ENCODE measurements around the gene PPIF.

DNA sequence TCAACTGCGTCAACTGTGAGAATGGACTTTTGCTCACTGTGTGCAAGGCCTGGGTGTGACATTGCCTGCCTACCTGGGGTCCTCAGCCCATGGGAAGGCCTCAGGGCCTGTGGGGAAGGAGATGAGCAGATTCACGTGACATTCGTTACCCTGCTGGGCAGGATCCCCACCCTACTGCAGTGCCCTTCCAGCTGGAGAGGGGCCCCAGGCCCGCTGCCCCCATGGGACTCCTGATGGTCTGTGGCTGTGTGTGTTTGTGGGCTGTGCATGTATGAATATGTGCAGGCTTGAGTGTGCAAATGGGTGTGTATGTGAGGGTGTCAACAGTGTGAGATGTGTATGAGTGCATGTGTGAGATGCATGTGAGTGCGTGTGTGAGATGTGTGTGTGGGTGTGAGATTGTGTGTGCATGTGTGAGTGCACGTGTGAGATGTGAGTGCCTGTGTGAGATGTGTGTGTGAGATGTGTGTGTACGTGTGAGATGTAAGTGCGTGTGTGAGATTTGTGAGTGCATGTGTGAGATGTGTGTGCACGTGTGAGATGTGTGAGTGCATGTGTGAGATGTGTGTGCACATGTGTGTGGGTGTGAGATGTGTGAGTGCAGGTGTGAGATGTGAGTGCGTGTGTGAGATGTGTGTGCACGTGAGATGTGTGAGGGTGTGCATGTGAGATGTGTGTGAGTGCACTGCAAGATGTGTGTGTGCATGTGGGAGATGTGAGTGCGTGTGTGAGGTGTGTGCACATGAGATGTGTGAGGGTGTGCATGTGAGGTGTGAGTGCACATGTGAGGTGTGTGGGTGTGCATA, 29.7 kb downstream of the PPIF start:
- TF ChIP-seq, protein P1, sequence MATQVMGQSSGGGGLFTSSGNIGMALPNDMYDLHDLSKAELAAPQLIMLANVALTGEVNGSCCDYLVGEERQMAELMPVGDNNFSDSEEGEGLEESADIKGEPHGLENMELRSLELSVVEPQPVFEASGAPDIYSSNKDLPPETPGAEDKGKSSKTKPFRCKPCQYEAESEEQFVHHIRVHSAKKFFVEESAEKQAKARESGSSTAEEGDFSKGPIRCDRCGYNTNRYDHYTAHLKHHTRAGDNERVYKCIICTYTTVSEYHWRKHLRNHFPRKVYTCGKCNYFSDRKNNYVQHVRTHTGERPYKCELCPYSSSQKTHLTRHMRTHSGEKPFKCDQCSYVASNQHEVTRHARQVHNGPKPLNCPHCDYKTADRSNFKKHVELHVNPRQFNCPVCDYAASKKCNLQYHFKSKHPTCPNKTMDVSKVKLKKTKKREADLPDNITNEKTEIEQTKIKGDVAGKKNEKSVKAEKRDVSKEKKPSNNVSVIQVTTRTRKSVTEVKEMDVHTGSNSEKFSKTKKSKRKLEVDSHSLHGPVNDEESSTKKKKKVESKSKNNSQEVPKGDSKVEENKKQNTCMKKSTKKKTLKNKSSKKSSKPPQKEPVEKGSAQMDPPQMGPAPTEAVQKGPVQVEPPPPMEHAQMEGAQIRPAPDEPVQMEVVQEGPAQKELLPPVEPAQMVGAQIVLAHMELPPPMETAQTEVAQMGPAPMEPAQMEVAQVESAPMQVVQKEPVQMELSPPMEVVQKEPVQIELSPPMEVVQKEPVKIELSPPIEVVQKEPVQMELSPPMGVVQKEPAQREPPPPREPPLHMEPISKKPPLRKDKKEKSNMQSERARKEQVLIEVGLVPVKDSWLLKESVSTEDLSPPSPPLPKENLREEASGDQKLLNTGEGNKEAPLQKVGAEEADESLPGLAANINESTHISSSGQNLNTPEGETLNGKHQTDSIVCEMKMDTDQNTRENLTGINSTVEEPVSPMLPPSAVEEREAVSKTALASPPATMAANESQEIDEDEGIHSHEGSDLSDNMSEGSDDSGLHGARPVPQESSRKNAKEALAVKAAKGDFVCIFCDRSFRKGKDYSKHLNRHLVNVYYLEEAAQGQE (IDR thresholded peaks at IDR 0.05; ENCODE audit: insufficient read depth in 1 of 2, low read depth in 2 of 2, low read length in 2 of 2), result no peak
- TF ChIP-seq TAF1 (IDR thresholded peaks at IDR 0.05; ENCODE audit: borderline replicate concordance, insufficient read depth, low read length) (no peak), SIN3A (IDR thresholded peaks at IDR 0.05; ENCODE audit: borderline replicate concordance, insufficient read depth, low read length) (no peak), POLR2AphosphoS5 (IDR thresholded peaks at IDR 0.05; ENCODE audit: low read depth, low read length) (no peak)
